LHCN-M2 (cell line): ENCODE results near the gene STON1. TPM values are rescaled to one million over a fixed set of nuclear protein-coding genes. Genes with fewer than 3 reads are reported as not detected.
"Not testable (repeated sequence)": the region's sequence is repeated elsewhere in the genome, so short reads cannot be mapped to it uniquely, and the experiment has no call there.

Experiments used
- DNase-seq: peaks from one replicate; pipeline ENCODE4 v3.0.0-alpha.2; 2012; ENCODE audit warnings: low read depth
- total RNA-seq: library from RNA; depleted of rRNA; stranded (reverse); fragments of >200 nt; gene quantifications from 2 replicates; pipeline ENCODE4 v1.2.3, GENCODE V29; 2014; rRNA removed

Gene STON1
- total RNA-seq, 1 experiment from 2014 or later, result 5.0 TPM

DNA sequence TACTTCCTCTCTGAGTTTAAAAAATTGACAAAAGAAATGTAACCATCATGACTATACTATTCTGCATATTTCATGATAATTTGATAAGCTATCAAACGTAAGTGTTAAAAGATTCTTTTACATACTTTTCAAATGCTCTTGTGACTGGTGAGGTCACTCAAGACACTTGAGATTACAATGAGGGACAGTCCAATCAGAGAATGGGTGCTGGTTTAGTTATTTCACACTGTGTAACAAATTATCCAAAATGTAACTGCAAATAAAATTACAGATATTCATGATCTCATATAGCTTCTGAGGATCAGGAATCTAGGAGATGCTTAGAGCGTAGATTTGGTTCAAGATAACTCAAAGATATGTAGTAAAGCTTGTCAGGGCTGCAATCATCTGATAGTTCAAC is 83.3 kb downstream of the STON1 start:
- DNase-seq, result no peak

GRCh38 chr2:48614581-48614980 is 84.6 kb downstream of the STON1 start:
- DNase-seq, result not testable (repeated sequence)

- no peak for DNase-seq
Measured at GRCh38 chr2:48617618-48618017, 87.7 kb downstream of the STON1 start, which contains the start of gene GTF2A1L. GTF2A1L (plus strand) TSS chr2:48617856; CDS start chr2:48617875, 19 bp downstream.

DNA sequence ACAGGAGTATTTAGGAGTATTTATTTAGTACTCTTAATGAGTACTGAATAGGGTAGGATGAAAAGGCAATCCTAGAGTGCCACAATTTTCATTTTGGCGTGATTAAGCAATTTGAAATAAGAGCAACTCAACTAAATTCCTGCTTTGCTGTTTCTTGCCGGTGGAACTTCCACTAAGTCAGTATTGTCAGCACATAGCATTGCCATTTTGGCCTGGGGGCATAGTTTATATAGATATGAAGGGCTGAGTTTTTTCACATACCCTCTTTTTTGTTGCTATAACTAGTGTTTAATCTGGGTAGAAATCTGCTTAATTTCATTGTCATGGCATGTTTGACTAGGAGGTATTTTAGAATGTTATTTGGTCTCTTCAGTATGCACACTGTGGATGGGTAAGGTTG is 89.6 kb downstream of the STON1 start:
- no peak for DNase-seq

DNA sequence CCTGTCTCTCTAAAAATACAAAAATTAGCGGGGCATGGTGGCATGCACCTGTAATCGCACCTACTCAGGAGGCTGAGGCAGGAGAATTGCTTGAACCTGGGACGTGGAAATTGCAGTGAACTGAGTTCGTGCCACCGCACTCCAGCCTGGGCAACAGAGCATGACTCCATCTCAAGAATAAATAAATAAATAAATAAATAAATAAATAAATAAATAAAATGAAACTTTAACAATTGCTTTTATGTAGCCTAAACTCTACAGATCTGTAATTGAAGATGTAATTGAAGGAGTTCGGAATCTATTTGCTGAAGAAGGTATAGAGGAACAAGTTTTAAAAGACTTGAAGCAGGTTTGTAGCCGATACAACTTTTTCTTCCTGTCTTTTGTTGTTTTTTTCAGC is 90.7 kb downstream of the STON1 start:
- no peak for DNase-seq

DNA sequence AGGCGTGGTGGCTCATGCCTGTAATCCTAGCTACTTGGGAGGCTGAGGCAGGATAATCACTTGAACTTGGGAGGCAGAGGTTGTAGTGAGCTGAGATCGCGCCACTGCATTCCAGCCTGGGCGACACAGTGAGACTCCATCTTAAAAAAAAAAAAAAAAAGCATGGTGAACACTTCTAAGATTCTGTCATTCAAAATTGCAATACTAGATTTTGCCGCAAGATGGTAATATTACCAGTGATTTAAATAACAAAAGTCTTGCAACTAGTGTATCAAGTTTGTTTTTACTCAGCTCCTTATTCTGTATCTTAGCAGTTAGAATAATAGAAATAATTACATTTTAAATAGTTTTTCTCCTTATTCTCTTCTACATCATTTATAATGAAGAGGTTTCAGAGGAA is 92.7 kb downstream of the STON1 start:
- DNase-seq, result not testable (repeated sequence)

DNA sequence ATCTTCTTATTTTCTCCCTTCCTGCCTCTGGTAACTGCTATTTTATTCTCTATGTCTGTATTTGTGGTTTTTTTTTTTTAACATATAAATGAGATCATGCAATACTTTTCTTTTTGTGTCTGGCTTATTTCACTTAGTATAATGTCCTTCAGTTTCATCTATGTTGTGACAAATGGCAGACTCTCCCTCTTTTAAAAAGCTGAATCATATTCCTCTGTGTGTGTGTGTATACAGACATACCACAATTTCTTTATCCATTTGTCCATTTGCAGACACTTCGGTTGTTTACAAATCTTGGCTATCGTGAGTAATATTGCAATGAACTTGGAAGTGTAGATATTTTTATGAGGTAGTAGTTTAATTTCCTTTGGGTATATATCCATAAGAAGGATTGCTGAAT is 94.7 kb downstream of the STON1 start:
- DNase-seq, result no peak

DNA sequence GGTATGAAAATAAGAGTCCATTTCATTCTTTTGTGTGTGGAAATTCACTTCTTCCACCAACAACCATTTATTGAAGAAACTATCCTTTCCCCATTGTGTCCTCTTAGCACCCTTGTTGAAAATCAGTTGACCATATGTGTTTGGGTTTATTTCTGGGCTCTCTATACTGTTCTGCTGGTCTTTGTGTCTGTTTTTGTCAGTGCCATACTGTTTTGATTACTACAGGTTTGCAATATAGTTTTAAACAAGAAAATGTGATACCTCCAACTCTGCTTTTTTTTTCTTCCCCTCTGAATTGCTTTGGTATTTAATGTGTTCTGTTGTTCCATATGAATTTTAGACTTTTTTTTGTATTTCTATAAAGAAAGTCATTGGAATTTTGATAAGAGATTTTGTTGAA is 96.1 kb downstream of the STON1 start:
- no peak for DNase-seq

DNA sequence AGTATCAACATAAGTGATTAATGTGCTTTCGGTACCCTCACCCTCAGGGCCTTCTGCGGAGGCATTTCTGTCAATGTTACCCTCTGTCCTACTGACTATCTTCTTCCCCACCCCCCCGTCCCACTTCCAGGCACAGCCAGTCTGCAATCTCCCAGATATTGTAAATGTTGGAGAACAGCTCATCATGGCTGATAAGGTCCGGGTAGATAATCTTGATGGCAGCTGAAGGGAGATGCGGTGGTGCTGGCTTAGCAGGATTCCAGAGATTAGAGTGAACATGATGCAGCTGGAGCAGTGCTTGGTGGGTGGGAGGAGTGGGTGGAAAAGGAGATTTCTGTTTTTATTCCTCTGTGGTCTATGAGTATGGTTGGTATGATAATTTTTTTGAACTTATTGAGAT is 103.2 kb downstream of the STON1 start:
- DNase-seq, result no peak

DNA sequence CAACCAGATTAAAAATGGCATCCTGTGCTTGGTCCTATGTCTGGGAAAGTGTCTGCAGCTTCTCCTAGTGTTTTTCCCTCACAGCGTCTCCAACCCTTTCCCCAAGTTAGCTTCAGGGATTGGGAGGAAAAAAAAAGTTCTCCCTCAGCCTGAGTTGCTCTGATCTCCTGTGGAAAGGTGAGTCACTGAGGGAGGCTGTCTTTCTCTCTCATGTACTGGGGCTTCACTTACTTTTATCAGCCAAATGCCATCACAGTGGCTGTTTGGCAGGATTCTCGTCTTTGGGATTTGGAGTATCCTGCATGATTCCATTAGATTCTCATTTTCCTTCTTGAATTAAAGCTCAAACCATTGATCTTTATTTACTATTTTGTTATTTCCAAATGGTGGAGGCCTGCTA is 105.8 kb downstream of the STON1 start:
- DNase-seq, result no peak

DNA sequence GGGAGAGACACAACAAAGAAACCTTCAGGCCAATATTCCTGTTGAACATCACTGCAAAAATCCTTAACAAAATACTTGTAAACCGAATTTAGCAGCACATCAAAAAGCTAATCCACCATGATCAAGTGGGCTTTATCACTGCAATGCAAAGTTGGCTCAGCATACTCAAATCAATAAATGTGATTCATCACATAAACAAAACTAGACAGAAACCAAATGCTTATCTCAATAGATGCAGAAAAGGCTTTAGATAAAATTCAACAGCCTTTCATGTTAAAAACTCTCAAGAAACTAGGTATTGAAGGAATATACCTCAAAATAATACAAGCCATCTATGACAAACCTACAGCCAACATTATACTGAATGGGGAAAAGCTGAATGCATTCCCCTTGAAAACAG is 108.3 kb downstream of the STON1 start:
- DNase-seq, result no peak

Other genes with a start within 250 kb of the STON1 start
- gene FOXN2, start 215.5 kb upstream of the STON1 start, total RNA-seq, result 45.2 and 45.7 TPM in 2 replicates
- 11.8 and 15.1 TPM in 2 replicates for gene PPP1R21, start 89.4 kb upstream of the STON1 start, total RNA-seq
- gene GTF2A1L, start 87.7 kb downstream of the STON1 start, total RNA-seq, result 0.19 and 0.23 TPM in 2 replicates
- gene LHCGR, start 225.6 kb downstream of the STON1 start, total RNA-seq, result not detected in 2 replicates